Effector CD8-positive, alpha-beta T cell (primary cell): Measurements from ENCODE around the gene MOCS1.

Experiments
- DNase-seq: peaks from one replicate; lab custom pipeline; 2025; lab: John Stamatoyannopoulos, UW

MOCS1 gene

DNA sequence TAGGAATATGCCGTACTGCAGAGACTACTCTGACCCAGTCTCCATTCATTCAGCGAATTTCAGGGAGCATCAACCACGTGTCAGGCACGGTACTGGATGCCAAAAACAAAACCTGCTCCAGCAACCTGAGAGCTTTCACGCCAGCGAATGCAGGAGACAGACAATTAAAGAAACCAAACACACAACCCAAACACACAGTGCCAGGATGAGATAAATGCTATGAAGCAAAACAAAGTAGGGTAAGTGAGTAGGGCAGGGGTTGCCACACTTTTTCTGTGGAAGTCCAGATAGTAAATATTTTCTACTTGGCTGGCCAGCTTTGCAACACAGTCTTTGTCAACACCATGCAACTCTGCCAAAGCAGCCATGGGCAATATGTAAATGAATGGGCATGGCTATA is 10.0 kb downstream of the MOCS1 start:
- DNase-seq, result no peak

DNA sequence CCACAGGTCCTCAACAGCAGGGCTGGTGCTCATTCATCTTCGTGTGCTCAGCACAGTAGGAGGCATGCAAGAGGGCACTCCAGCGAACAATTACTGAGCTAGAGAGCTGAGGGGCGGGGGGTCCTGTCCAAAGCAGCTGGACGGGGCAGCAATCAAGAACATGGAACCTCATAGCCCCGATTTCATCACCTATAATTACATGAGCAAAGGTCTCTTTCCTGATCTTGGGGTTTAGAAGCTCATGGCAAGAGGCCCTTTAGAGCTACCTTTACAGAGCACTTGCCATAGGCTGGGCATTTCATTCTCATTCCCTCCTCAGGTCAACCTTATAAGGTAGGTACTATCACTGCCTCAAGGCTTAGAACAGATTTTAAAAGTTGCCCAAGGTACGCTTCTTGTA is 10.4 kb downstream of the MOCS1 start:
- no peak for DNase-seq

DNA sequence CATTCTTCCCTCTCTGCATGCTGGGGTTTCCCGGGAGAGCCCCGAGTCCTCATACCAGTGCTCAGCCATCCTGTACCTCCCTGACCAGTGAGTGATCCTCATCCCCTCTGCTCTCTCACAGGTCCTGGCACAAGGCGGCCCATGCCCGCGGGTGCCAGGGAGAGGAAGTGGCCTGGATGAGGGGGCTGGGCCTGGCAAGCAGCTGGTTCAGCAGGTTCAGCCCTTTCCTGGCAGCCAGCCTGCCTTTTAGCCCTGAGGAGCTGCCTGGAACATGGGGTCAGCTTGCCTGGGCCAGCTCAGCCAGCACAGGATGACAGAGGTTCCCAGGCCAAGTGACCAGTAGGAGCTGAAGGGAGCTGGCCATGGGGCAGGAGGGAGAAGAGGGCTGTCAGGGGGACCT is 10.9 kb downstream of the MOCS1 start:
- no peak for DNase-seq

DNA sequence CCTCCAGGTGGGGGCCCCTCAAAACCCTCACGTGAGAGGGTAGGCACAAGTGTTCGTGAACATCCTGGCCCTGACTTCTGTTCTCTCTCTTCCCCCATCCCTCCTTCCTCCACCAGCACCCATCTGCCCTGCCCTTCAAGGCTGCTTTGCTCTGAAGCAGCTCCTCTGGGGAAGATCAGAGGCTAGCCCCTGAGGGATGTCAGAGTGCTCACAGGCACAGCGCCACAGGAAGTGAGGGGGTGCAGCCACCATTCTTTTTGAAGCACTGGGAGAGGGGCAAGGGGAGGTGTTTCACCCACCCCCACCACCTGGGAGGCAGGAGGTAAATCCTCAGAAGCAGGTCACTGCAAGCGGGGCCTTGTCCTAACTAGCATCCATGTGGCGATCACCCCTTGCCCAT is 11.4 kb downstream of the MOCS1 start:
- no peak for DNase-seq

GRCh38 chr6:39920157-39920556 is 14.1 kb downstream of the MOCS1 start:
- no peak for DNase-seq

- no peak for DNase-seq
These were observed 15.4 kb downstream of the MOCS1 start for GRCh38 chr6:39918831-39919230.

- DNase-seq, result no peak
These were observed 16.3 kb downstream of the MOCS1 start for GRCh38 chr6:39917981-39918380.

DNA sequence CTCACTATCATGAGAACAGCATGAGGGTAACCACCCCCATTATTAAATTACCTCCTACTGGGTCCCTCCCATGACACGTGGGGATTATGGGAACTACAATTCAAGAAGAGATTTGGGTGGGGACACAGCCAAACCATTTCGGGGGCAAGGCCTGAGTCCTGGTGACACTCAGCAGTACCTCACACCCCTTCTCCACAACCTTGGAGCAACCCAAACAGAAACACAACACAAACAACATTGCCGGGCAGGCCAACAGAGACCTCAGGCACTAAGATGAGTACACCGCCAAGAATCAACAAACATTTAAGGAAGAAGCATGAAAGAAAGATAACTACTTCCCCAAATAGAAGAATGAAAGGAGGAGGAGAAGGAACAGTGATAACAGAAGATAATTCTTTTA is 16.9 kb downstream of the MOCS1 start:
- DNase-seq, result no peak

- no peak for DNase-seq
These were observed 18.4 kb downstream of the MOCS1 start for GRCh38 chr6:39915866-39916265.

DNA sequence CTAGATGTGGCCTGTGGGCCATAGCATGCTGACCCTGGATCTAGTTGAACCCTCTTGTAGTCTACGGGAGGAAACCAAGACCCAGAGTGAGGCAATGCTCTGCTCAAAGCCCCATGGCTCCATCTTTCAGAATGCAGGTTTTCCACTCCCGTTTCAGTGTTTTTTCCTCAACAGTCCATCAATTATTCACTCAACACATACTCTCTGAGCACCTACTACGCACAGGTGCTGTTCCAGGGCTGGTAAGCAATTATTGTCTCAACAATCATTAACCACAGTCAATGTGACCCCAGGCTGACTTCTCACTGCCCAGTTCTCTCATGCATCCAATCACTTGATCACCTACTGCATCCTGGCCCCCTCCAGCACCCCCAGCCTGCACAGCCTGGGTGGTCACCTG is 20.0 kb downstream of the MOCS1 start:
- no peak for DNase-seq

DNA sequence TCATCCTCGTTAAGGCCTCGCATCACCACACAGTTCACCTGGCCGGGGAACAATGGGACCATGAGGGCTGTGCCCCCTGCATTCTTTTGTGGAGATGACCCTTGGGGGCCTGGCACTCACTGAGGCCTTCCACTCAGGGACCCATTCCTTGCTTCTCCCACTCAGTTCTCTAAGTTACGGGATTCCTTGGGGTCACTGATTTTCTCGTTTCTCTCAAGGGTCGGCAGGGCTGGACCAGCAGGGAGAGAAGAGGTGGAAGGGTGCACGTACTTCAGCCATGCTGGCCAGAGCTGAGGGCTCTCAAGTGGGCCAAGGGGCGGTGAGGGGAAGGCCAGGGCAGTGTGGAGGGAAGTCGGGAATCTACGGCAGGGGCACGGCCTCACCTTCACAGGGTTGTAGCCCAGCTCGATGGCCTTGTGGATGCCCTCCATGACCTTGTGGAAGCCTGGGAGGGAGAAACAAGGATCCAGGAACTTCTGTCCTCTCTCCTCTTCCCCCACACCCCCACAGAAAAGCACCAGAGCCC is 20.8 kb downstream of the MOCS1 start:
- no peak for DNase-seq

DNA sequence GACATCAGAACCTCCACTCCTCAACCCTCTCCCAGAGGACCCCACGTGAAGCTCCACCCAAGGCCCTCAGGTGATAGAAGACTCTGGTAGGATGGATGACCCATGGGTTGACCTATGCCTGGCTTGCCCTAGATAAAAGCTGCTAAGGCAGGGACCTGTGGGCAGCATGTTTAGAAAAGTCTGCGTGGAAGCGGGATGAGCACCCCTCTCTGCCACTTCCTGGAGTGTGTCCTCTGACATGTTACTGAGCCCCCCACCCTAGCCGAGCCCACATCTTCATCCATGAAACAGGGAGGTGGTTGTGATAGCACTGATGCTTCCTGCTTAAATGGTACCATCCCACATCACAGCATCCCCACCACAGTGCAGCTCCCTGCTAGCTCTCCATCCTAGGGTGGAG is 21.8 kb downstream of the MOCS1 start:
- DNase-seq, result no peak

DNA sequence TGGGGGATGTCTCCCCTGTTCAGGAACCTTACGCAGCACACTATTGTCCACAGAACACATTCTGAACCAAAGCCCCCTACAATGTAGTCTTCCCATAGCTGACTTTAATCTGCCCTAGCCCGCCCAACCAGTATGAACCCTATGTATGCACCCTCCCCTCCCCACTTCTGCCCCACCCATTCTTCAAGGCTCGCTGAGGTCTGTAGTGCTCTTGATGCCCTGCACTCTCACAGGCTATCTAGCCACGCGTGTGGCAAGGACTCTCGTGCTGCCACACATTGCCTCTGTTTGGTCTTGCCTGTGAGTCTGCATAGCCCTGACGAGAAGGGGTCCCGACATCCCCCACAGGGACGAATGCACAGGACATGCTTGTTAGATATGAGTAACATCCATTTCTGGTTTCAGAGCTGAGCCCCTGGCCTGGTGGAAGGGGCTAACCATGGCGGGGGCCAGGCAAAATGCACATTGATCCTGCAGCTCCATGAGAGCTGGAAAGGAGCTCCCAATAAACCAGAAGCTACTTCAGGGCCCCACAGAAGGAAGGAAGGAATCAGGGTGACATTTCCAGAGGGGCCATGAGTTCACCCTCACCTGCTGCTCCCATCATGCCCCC is 22.6 kb downstream of the MOCS1 start:
- DNase-seq, result no peak

DNA sequence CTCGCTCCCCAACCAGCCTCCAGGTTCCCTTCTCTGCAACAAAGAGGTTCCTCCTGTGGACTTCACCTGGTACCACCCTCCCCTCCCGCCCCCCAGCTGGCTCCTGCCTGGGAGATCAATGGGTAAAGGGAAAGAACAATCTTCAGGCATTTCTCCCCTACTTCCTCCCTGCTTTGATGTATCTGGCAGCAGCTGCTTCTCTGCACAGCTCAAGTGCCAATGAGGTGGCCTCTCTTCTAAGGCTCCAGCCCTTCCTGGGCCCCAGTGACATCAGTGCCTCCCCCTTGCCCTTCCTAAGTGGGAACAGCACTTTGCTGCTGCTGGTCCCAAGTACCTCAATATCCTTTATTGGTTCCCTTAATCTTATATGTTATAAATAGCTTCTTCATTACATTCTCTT is 23.5 kb downstream of the MOCS1 start:
- no peak for DNase-seq

DNA sequence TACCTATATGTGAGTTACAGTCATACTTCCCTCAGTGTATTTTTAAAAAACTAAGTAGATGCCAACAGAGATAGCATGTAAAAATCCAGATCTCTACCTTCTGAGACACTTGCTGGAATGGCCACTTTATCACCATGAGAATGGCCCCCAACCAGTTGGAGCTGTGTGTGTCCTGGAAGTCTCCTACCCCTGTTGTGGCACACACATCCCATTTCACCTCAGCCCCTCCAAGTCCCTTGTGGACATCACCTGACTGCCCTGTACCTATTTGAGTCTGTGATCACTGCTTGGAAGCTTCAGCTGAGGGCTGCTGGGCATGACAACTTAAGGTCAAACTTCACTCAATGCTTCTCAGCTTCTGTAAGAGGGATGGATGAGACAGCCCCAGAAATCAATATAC is 24.1 kb downstream of the MOCS1 start:
- no peak for DNase-seq

GRCh38 chr6:39909701-39910100 is 24.6 kb downstream of the MOCS1 start:
- DNase-seq, result no peak

DNA sequence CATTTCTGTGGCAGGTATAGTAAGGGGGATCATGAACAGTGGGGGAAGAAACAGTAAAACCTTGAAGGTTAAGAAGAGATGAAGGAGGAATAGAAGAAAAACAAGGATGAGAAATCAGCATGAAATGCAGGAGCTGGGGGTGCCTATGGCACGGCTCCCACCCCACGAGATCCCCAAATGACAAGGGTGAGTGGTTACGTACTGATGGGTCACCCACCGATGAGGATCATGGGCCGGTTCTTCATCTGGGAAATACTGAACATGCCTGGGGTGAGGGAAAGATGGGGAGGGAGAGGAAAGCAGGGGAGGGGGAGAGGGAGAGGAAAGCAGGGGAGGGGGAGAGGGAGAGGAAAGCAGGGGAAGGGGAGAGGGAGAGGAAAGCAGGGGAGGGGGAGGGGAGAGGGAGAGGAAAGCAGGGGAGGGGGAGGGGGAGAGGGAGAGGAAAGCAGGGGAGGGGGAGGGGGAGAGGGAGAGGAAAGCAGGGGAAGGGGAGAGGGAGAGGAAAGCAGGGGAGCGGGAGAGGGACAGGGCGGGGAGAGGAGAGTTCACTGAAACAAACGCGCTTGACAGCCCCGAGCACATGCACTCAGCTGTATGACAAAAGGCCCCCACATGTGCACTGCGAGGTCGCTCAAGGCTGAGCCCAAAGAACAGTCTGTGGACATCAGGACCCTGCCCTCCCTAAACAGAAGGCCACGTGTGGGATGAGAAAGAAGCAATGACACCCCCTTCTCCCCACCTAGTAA is 25.3 kb downstream of the MOCS1 start:
- DNase-seq, result no peak

DNA sequence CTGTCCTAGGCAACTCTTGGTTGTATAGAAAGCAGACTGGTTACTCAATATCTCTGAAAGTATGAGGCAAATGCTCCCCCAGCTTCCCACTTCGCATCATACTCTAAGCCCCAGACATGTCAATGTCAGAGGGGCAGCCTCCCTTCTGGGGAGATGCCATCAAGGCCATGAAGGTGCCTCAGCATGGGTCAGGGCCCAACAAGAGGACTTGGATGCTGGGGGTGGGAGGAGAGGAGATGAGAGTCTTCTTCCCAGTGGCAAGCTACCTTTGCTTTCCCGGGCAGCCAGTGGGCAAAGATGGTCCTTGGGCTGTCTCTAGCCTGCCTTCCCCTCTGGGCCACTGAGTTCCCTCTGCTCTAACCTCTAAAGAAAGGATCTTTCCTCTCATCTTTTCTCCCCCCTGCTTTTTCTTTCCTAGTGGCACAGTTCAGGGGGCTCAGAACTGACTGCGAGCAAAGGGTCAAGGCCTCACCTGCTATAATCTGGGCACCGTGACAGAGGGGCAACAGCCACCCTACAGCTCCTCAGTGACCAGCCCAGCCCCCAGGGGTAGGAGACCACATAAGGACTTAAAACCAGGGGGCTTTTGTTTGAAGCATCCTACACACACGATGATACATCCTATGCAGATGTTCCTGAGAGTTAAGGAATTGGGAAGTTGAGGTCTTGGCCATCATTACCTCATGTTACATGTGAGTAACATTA is 26.2 kb downstream of the MOCS1 start:
- no peak for DNase-seq

DNA sequence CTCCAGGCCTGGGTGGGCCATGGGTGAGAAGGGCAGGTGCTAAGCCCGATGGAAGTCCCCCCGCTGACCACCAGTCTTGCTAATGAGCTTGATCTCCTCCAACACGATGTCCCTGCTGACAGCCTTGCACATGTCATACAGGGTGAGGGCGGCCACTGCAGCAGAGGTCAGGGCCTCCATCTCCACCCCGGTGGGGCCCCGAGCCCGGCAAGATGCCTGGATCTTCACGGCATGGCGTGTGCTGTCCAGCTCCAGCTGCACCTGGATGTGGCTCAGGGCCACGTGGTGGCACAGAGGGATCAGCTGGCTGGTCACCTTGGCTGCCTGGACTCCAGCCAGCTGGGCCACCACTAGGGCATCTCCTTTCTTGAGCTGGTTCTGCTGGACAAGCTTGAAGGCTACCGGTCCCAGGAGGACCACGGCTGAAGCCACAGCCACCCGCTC is 27.9 kb downstream of the MOCS1 start:
- no peak for DNase-seq

DNA sequence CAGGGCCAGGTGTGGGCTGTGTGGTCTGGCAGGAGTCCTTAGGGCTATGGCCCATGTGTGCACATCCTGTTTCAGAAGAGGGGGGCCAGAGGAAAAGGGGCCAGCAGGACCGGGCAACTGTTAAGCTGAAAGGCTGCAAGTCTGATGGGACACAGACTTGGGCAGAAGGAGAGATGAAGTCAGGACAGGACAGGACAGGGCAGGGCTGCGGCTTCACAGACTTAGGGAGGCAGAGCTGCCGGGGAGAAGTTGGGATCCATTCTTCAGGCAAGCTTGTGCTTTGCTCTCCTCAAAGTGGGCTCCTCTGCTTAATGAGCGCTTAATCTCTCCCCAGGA is 28.7 kb downstream of the MOCS1 start:
- DNase-seq, result no peak

- DNase-seq, result no peak
These were observed 29.2 kb downstream of the MOCS1 start for GRCh38 chr6:39904946-39905639.

- DNase-seq, result no peak
These were observed 30.6 kb downstream of the MOCS1 start for GRCh38 chr6:39903656-39904055.
